H1 (cell line): ENCODE measurements around the gene ZNF521. TPM values are rescaled to one million over a fixed set of nuclear protein-coding genes. Genes with fewer than 3 reads are reported as not detected.

Experiments
- CTCF ChIA-PET: fragments of 300-600 bp; sonication (Branson Sonifier 250); formaldehyde crosslinking; loops from one replicate; lab custom pipeline; 2021; ENCODE audit not compliant: partially characterized antibody; lab: Charles Lee
- POLR2A ChIA-PET: fragments of 300-600 bp; sonication (Branson Sonifier 250); formaldehyde crosslinking; loops from one replicate; lab custom pipeline; 2021; ENCODE audit warnings: inconsistent platforms; ENCODE audit not compliant: partially characterized antibody; lab: Charles Lee
- DNase-seq, 2 experiments: peaks; one replicate each; pipeline versions ENCODE4 v3.0.0 to v3.0.0-alpha.2; 2010 to 2022; ENCODE audit warnings: low spot score in 2 of 2, low read depth in 1 of 2, mixed read lengths in 1 of 2
- FAIRE-seq: peaks from 2 replicates; lab custom pipeline; 2011; peaks lifted over from hg19 to GRCh38; lab: Jason Lieb, UNC
- H2AFZ ChIP-seq: 2 replicates; pipeline ENCODE4 v1.8.1; 2012; ENCODE audit warnings: low read length, inconsistent platforms
- H2AK5ac ChIP-seq: 2 replicates; pipeline ENCODE4 v1.6.1; 2013; ENCODE audit warnings: low read depth, low read length
- H2BK120ac ChIP-seq: replicated peaks from 2 replicates; pipeline ENCODE3; 2013; ENCODE audit warnings: low read depth, low read length, inconsistent platforms
- H2BK12ac ChIP-seq: 2 replicates; pipeline ENCODE4 v1.6.1; 2013; ENCODE audit warnings: low read depth, low read length
- H2BK15ac ChIP-seq: 2 replicates; pipeline ENCODE4 v1.6.1; 2013; ENCODE audit warnings: low read length
- H2BK20ac ChIP-seq: 2 replicates; pipeline ENCODE4 v1.6.1; 2013; ENCODE audit warnings: low read length
- H2BK5ac ChIP-seq: 2 replicates; pipeline ENCODE4 v1.6.1; 2013; ENCODE audit warnings: low read depth, low read length
- H3K14ac ChIP-seq: 2 replicates; pipeline ENCODE4 v1.6.1; 2013; ENCODE audit warnings: inconsistent platforms; ENCODE audit not compliant: insufficient read length
- H3K18ac ChIP-seq: 2 replicates; pipeline ENCODE4 v1.6.1; 2013; ENCODE audit warnings: low read length; ENCODE audit errors: extremely low read depth
- H3K23ac ChIP-seq: 2 replicates; pipeline ENCODE4 v1.6.1; 2013; ENCODE audit warnings: inconsistent platforms; ENCODE audit not compliant: insufficient read length
- H3K23me2 ChIP-seq: 2 replicates; pipeline ENCODE4 v1.6.1; 2013; ENCODE audit warnings: low read depth, low read length
- H3K27ac ChIP-seq: 2 replicates; pipeline ENCODE4 v1.6.1; 2011; ENCODE audit warnings: low read depth, low read length, inconsistent platforms
- H3K27me3 ChIP-seq, 4 experiments: replicated peaks in 1 of 4; 1 replicate in 1 of 4; 2 replicates in 3 of 4; pipeline versions ENCODE4 v1.6.1 to v1.8.1; 2011 to 2013; ENCODE audit warnings: low read length in 3 of 4, mild to moderate bottlenecking in 3 of 4, inconsistent platforms in 2 of 4, mixed read lengths in 2 of 4, moderate library complexity in 1 of 4; ENCODE audit not compliant: control insufficient read depth in 3 of 4, insufficient read depth in 3 of 4; ENCODE audit errors: extremely low read depth in 1 of 4
- H3K36me3 ChIP-seq, 4 experiments: 2 replicates each; pipeline versions ENCODE4 v1.6.1 to v1.8.1; 2011 to 2013; ENCODE audit warnings: mild to moderate bottlenecking in 4 of 4, low read length in 3 of 4, moderate library complexity in 2 of 4, control low read depth in 1 of 4, inconsistent platforms in 1 of 4; ENCODE audit not compliant: insufficient read depth in 4 of 4, control insufficient read depth in 2 of 4
- H3K4ac ChIP-seq: replicated peaks from 2 replicates; pipeline ENCODE3; 2013; ENCODE audit warnings: low read length, low read depth, mixed read lengths, inconsistent platforms; ENCODE audit not compliant: insufficient read length
- H3K4me1 ChIP-seq, 4 experiments: replicated peaks in 1 of 4; 1 replicate in 1 of 4; 2 replicates in 3 of 4; pipeline versions ENCODE4 v1.6.1 to v1.8.1; 2011 to 2013; ENCODE audit warnings: low read length in 3 of 4, inconsistent platforms in 2 of 4, mixed read lengths in 1 of 4; ENCODE audit not compliant: insufficient read depth in 4 of 4, control insufficient read depth in 3 of 4
- H3K4me2 ChIP-seq, 2 experiments: 2 replicates each; pipeline versions ENCODE4 v1.6.1 to v1.8.1; 2011 to 2013; ENCODE audit warnings: low read depth in 2 of 2, low read length in 2 of 2, control low read depth in 1 of 2, inconsistent platforms in 1 of 2, mild to moderate bottlenecking in 1 of 2; ENCODE audit not compliant: insufficient read depth in 1 of 2
- H3K4me3 ChIP-seq, 4 experiments: fragments of 200-600, 300-600 bp in 1 of 4; sonication (generic), shearing (Covaris generic), sonication (Bioruptor Twin) in 1 of 4; 2 replicates each; pipeline versions ENCODE4 v1.5.1 to v1.8.1; 2011 to 2016; ENCODE audit warnings: low read length in 4 of 4, low read depth in 3 of 4, control low read depth in 2 of 4, inconsistent platforms in 2 of 4, mild to moderate bottlenecking in 2 of 4, mixed read lengths in 1 of 4, moderate library complexity in 1 of 4; ENCODE audit not compliant: insufficient read depth in 2 of 4; ENCODE audit errors: extremely low read depth in 1 of 4
- H3K56ac ChIP-seq: replicated peaks from 2 replicates; pipeline ENCODE3; 2013; ENCODE audit warnings: low read depth, mild to moderate bottlenecking, mixed read lengths, low read length, inconsistent platforms; ENCODE audit not compliant: insufficient read length
- H3K79me1 ChIP-seq: 2 replicates; pipeline ENCODE4 v1.6.1; 2013; ENCODE audit warnings: low read depth, low read length, control low read depth
- H3K79me2 ChIP-seq, 2 experiments: 2 replicates each; pipeline versions ENCODE4 v1.6.1 to v1.8.1; 2012 to 2013; ENCODE audit warnings: low read length in 2 of 2, mild to moderate bottlenecking in 2 of 2, inconsistent platforms in 1 of 2; ENCODE audit not compliant: insufficient read depth in 2 of 2, control insufficient read depth in 1 of 2
- H3K9ac ChIP-seq, 4 experiments: replicated peaks in 1 of 4; 1 replicate in 1 of 4; 2 replicates in 3 of 4; pipeline versions ENCODE4 v1.6.1 to v1.8.1; 2011 to 2013; ENCODE audit warnings: low read depth in 3 of 4, low read length in 3 of 4, control low read depth in 2 of 4, mild to moderate bottlenecking in 2 of 4, moderate library complexity in 2 of 4, inconsistent platforms in 1 of 4; ENCODE audit errors: extremely low read depth in 1 of 4
- H3K9me3 ChIP-seq, 2 experiments: 2 replicates each; pipeline versions ENCODE4 v1.6.1 to v1.8.1; 2012 to 2013; ENCODE audit warnings: mild to moderate bottlenecking in 2 of 2, moderate library complexity in 2 of 2, control low read depth in 1 of 2, inconsistent platforms in 1 of 2, low read depth in 1 of 2, low read length in 1 of 2, mixed read lengths in 1 of 2; ENCODE audit not compliant: insufficient read depth in 2 of 2
- H4K20me1 ChIP-seq, 2 experiments: replicated peaks in 1 of 2; 2 replicates each; pipeline versions ENCODE3 to v1.8.1; 2011 to 2013; ENCODE audit warnings: inconsistent platforms in 2 of 2, low read length in 2 of 2, mild to moderate bottlenecking in 1 of 2; ENCODE audit not compliant: insufficient read depth in 2 of 2, control insufficient read depth in 1 of 2
- H4K5ac ChIP-seq: 2 replicates; pipeline ENCODE4 v1.6.1; 2013; ENCODE audit warnings: low read length, low read depth, mixed read lengths, inconsistent platforms; ENCODE audit not compliant: insufficient read length
- H4K8ac ChIP-seq: 2 replicates; pipeline ENCODE4 v1.8.0; 2013; ENCODE audit warnings: mild to moderate bottlenecking, moderate library complexity, low read length, inconsistent platforms; ENCODE audit not compliant: insufficient read depth; ENCODE audit errors: extremely low read depth
- H4K91ac ChIP-seq: replicated peaks from 2 replicates; pipeline ENCODE3; 2013; ENCODE audit warnings: low read length, mixed read lengths, inconsistent platforms; ENCODE audit not compliant: insufficient read length
- SAP30 ChIP-seq: fragments of 300-600 bp; sonication (generic); IDR thresholded peaks from 2 replicates; pipeline ENCODE4 v1.7.1; 2012; ENCODE audit warnings: low read length, moderate library complexity, mild to moderate bottlenecking, inconsistent platforms; ENCODE audit not compliant: insufficient read depth, insufficient replicate concordance
- SP1 ChIP-seq: IDR thresholded peaks from 2 replicates; pipeline ENCODE4 v1.6.1; 2011; ENCODE audit warnings: low read depth, low read length
- WGBS, 2 experiments: shearing (Covaris generic) in 1 of 2; methylation state at CpG; one replicate each; pipeline versions ENCODE4 v1.1.6 to v1.1.7; 2013 to 2015; ENCODE audit warnings: low lambda C conversion rate in 2 of 2, mixed read lengths in 2 of 2, inconsistent platforms in 1 of 2, low coverage in 1 of 2, missing lambda C conversion rate in 1 of 2; ENCODE audit not compliant: insufficient replicate concordance in 2 of 2, insufficient coverage in 1 of 2, insufficient read length in 1 of 2; ENCODE audit errors: extremely low coverage in 1 of 2, missing lambda C conversion rate in 1 of 2; 5-methylcytosine and 5-hydroxymethylcytosine counted together
- polyA plus RNA-seq, 7 experiments: library from polyadenylated mRNA; depleted of rRNA in 3 of 7; stranded (reverse) in 5 of 7; unstranded in 2 of 7; fragments of >200 nt in 5 of 7; fragments of 200-250 nt in 2 of 7; gene quantifications; 1 replicate in 5 of 7; 2 replicates in 1 of 7; 4 replicates in 1 of 7; pipeline versions ENCODE4 v1.2.1 to v1.2.3, GENCODE V29; 2011 to 2013; ENCODE audit warnings: missing spikeins in 2 of 7, mixed read lengths in 2 of 7
- total RNA-seq: library from RNA; stranded (reverse); fragmentation: NEBNext Ultra II Directional; extraction: Animal tissue kit (Norgen Biotek cat#: 25700); gene quantifications from 2 replicates; pipeline ENCODE4 v1.2.1, GENCODE V29; 2021
- TF ChIP-seq, protein P1 (sequence below): IDR thresholded peaks from 2 replicates; pipeline ENCODE4 v1.6.1; 2012; ENCODE audit warnings: inconsistent platforms

ZNF521 gene
- total and polyA plus RNA-seq, 2 of the 8 experiments (the other 6 are each of a cell fraction or from before 2014, with no cell fraction given), result 9.5 to 15.8 TPM

DNA sequence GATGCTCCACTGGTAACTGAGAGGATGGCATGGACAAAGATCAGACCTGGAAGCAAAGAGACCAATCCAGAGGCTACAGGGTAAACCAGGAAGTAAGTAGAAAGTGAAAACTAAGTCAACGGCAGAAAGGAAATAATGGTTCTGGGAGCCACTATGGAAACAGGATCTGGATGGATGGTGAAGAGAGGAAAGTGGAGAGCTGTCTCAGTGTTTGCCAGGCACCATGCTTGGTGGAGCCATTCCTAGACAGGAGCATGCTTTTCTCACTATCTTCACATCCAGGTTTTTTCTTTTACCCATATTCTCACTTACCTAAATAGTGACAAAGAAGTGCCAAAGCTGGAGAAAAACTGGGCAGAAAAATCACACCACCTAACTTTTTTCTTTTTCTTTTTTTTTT, 22.2 kb downstream of the ZNF521 start:
- H3K4me2 ChIP-seq, result no peak overlapping the region
- H3K18ac ChIP-seq, result no peak overlapping the region
- no peaks in the 10 kb centered on the region; the same call in 1 of the 2 replicates for H3K79me1 ChIP-seq
- no peak overlapping the region for H4K5ac ChIP-seq
- no peak overlapping the region for H2AFZ ChIP-seq
- peaks cover 0 to 34% of the 10 kb centered on the region in 2 experiments; a peak in 2 of 4 replicates for H3K79me2 ChIP-seq
- H2BK20ac ChIP-seq, result no peak overlapping the region
- no peak overlapping the region for H3K9ac ChIP-seq
- no peak overlapping the region for H4K91ac ChIP-seq
- H3K4ac ChIP-seq, result no peak overlapping the region
- no peak overlapping the region for H3K27ac ChIP-seq
- no peak overlapping the region for H2BK120ac ChIP-seq
- POLR2A ChIA-PET, result no interaction called here
- no peak overlapping the region for H2BK15ac ChIP-seq
- H2AK5ac ChIP-seq, result no peak overlapping the region
- no peak overlapping the region for H4K8ac ChIP-seq
- DNase-seq, result no peak
- H3K4me3 ChIP-seq, result no peak overlapping the region
- no peak overlapping the region for H3K56ac ChIP-seq
- no peak overlapping the region for H2BK12ac ChIP-seq
- WGBS, 2 experiments, result 95% methylated on average over 1 of the region's 1 CpG; no CpG with 5 or more reads in 1 of the 2 experiments
- no peak overlapping the region for H3K14ac ChIP-seq
- H3K9me3 ChIP-seq, result no peaks in the 10 kb centered on the region
- no peaks in the 10 kb centered on the region for H3K23me2 ChIP-seq
- H2BK5ac ChIP-seq, result no peak overlapping the region
- no peak for FAIRE-seq
- CTCF ChIA-PET, result interaction anchor here (1.2 to 1.5 kb wide), 2 partner anchors 15 to 18 kb away, joined by 4 read pairs; no protein-coding TSS in a partner anchor
- TF ChIP-seq SP1, result peak; percentile 90
- no peak for TF ChIP-seq SAP30
- TF ChIP-seq, protein P1, sequence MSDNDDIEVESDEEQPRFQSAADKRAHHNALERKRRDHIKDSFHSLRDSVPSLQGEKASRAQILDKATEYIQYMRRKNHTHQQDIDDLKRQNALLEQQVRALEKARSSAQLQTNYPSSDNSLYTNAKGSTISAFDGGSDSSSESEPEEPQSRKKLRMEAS, result 0 out of 2 replicates have a peak, but pooled peaks have one; percentile 11
- H3K27me3 ChIP-seq, result no peaks in the 10 kb centered on the region
- H3K23ac ChIP-seq, result no peak overlapping the region
- H3K4me1 ChIP-seq, result peaks cover 0 to 12% (median 6%) of the 10 kb centered on the region in 4 experiments; a peak in 2 of 7 replicates
- no peaks in the 10 kb centered on the region for H3K36me3 ChIP-seq
- H4K20me1 ChIP-seq, result peaks cover 0 to 2% of the 10 kb centered on the region in 2 experiments
